Measurements from ENCODE around the gene SSH3. TPM values are rescaled to one million over a fixed set of nuclear protein-coding genes. Genes with fewer than 3 reads are reported as not detected.

SSH3 gene
- polyA plus RNA-seq, 1 donor from 2014 or later, result 0.89 TPM

- H3K36me3 ChIP-seq (ENCODE audit: insufficient read depth, low read length), result no peaks in the 10 kb centered on the region
These were observed 50.2 kb downstream of the SSH3 start, which contains the start of gene POLD4 for GRCh38 chr11:67353317-67354074. TSS of gene POLD4 (minus strand) at chr11:67353546. CDS start at chr11:67353399, 147 bp downstream.

GRCh38 chr11:67354075-67355022 lies 51.0 kb downstream of the SSH3 start:
- H3K79me2 ChIP-seq (replicated peaks; ENCODE audit: insufficient read depth, low read length), result no peaks in the 10 kb centered on the region

More at GRCh38 chr11:67353317-67354074, 50.2 kb downstream of the SSH3 start, which contains the start of gene POLD4:
- Histone ChIP-seq H3K9me2 (ENCODE audit: insufficient read depth, low read length) (no peaks in the 10 kb centered on the region), H3K4me2 (ENCODE audit: low read length) (peak within 1 kb of the TSS; percentile 80), H4K20me1 (ENCODE audit: insufficient read depth) (no peaks in the 10 kb centered on the region), H3K27me3 (ENCODE audit: insufficient read depth, low read depth, low read length) (no peaks in the 10 kb centered on the region), H3F3A (ENCODE audit: insufficient read depth, low read length, poor library complexity, severe bottlenecking) (no peaks in the 10 kb centered on the region), H3K9me3 (ENCODE audit: low read length) (no peaks in the 10 kb centered on the region), H3K27ac (ENCODE audit: low read length) (peak within 1 kb of the TSS; percentile 74), H3K79me2 (replicated peaks; ENCODE audit: insufficient read depth, low read length) (no peaks in the 10 kb centered on the region), H3K9ac (ENCODE audit: low read length) (peak within 1 kb of the TSS; percentile 83), H3K4me3 (ENCODE audit: low read length) (peak within 1 kb of the TSS; percentile 93), H2AFZ (ENCODE audit: low read depth, low read length) (peak within 1 kb of the TSS; percentile 91)
- peak; percentile 70 for TF ChIP-seq POLR2AphosphoS5 (IDR thresholded peaks at IDR 0.05)
- peak; percentile 35 for TF ChIP-seq REST (IDR thresholded peaks at IDR 0.05; ENCODE audit: borderline replicate concordance)
- TF ChIP-seq TAF1 (IDR thresholded peaks at IDR 0.05; ENCODE audit: low read depth), result no peak
- no peak for TF ChIP-seq RAD21 (conservative IDR thresholded peaks at IDR 0.05)
- peak; percentile 43 for TF ChIP-seq MXI1 (conservative IDR thresholded peaks at IDR 0.05; ENCODE audit: poor library complexity, severe bottlenecking)

More at GRCh38 chr11:67354075-67355022, 51.0 kb downstream of the SSH3 start:
- H3K36me3 ChIP-seq (ENCODE audit: insufficient read depth, low read length), result no peaks in the 10 kb centered on the region
- no peaks in the 10 kb centered on the region for H3K27me3 ChIP-seq (ENCODE audit: insufficient read depth, low read depth, low read length)
- H3K27ac ChIP-seq (ENCODE audit: low read length), result no peak overlapping the region
- no peaks in the 10 kb centered on the region for H3K9me2 ChIP-seq (ENCODE audit: insufficient read depth, low read length)
- H3K4me3 ChIP-seq (ENCODE audit: low read length), result peak overlapping the region; percentile 93
- no peak overlapping the region for H3K9ac ChIP-seq (ENCODE audit: low read length)
- no peaks in the 10 kb centered on the region for H3K9me3 ChIP-seq (ENCODE audit: low read length)
- H4K20me1 ChIP-seq (ENCODE audit: insufficient read depth), result no peaks in the 10 kb centered on the region
- no peak overlapping the region for H2AFZ ChIP-seq (ENCODE audit: low read depth, low read length)
- H3F3A ChIP-seq (ENCODE audit: insufficient read depth, low read length, poor library complexity, severe bottlenecking), result no peaks in the 10 kb centered on the region
- no peak for TF ChIP-seq EP300 (conservative IDR thresholded peaks at IDR 0.05; ENCODE audit: poor library complexity, severe bottlenecking)
- no peak for TF ChIP-seq MXI1 (conservative IDR thresholded peaks at IDR 0.05; ENCODE audit: poor library complexity, severe bottlenecking)
- TF ChIP-seq RAD21 (conservative IDR thresholded peaks at IDR 0.05), result no peak
- no peak for TF ChIP-seq TAF1 (IDR thresholded peaks at IDR 0.05; ENCODE audit: low read depth)
- TF ChIP-seq REST (IDR thresholded peaks at IDR 0.05; ENCODE audit: borderline replicate concordance), result no peak
- no peak for TF ChIP-seq EZH2 (IDR thresholded peaks at IDR 0.05; ENCODE audit: borderline replicate concordance, insufficient read depth, low read length, poor library complexity, severe bottlenecking)
- TF ChIP-seq POLR2AphosphoS5 (IDR thresholded peaks at IDR 0.05), result no peak
- no peak for TF ChIP-seq CTCF (IDR thresholded peaks at IDR 0.05; ENCODE audit: poor library complexity, severe bottlenecking)
- no peak for TF ChIP-seq SMC3 (conservative IDR thresholded peaks at IDR 0.05; ENCODE audit: poor library complexity)
- H3K4me2 ChIP-seq (ENCODE audit: low read length), result no peak overlapping the region

Measured in neural cell (in vitro differentiated cells).